ENCODE results near the gene UBXN10. TPM values are rescaled to one million over a fixed set of nuclear protein-coding genes. Genes with fewer than 3 reads are reported as not detected.

The UBXN10 gene
- total and polyA plus RNA-seq, 2 of the 8 experiments (the other 6 are each of a cell fraction or from before 2014, with no cell fraction given) = 0.43 to 0.68 TPM

DNA sequence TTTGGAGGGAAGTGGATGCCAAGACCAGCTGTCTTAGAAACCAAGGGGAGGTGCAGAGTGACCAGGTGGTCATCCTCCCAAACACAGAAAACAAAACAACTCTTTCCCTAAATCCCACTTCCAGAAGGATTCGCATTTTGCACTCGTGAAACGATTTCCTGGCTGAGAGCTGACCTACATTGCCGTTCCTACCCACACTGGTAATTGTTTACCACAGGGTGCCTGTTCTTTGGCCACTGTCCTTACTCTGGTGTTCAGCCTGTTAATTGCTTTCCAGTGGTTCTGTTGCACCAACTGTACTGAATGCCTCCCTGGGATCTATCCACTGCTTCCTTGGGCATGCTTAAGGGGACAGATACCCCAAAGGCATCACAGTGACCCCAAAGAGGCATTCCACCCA lies 23.6 kb downstream of the UBXN10 start:
- 98% methylated on average over 4 of the region's 4 CpGs; no CpG with 5 or more reads in 1 of the 2 experiments for WGBS, 2 experiments (ENCODE audit: extremely low coverage in 1 of 2, insufficient coverage in 1 of 2, insufficient read length in 1 of 2, insufficient replicate concordance in 2 of 2, low coverage in 1 of 2, low lambda C conversion rate in 2 of 2, missing lambda C conversion rate in 1 of 2)
- H3K18ac ChIP-seq (ENCODE audit: extremely low read depth, low read length) = no peak overlapping the region

More for the DNA sequence above, 23.6 kb downstream of the UBXN10 start:
- Histone ChIP-seq H4K8ac (ENCODE audit: extremely low read depth, insufficient read depth, low read length) (no peak overlapping the region), H4K91ac (replicated peaks; ENCODE audit: insufficient read length, low read length) (no peak overlapping the region), H3K4me2 (ENCODE audit: insufficient read depth in 1 of 2, low read depth in 2 of 2, low read length in 2 of 2) (no peak overlapping the region), H4K20me1 (replicated peaks in 1 of 2; ENCODE audit: control insufficient read depth in 1 of 2, insufficient read depth in 2 of 2, low read length in 2 of 2) (no peaks in the 10 kb centered on the region), H2AFZ (ENCODE audit: low read length) (no peak overlapping the region), H3K23ac (ENCODE audit: insufficient read length) (no peak overlapping the region), H3K14ac (ENCODE audit: insufficient read length) (no peak overlapping the region), H3K23me2 (ENCODE audit: low read depth, low read length) (no peaks in the 10 kb centered on the region), H3K56ac (replicated peaks; ENCODE audit: insufficient read length, low read depth, low read length) (no peak overlapping the region), H3K27me3 (replicated peaks in 1 of 4; ENCODE audit: control insufficient read depth in 3 of 4, extremely low read depth in 1 of 4, insufficient read depth in 3 of 4, low read length in 3 of 4) (no peaks in the 10 kb centered on the region), H3K27ac (ENCODE audit: low read depth, low read length) (no peak overlapping the region), H3K4me1 (replicated peaks in 1 of 4; ENCODE audit: control insufficient read depth in 3 of 4, insufficient read depth in 4 of 4, low read length in 3 of 4) (peaks cover 0 to 4% (median 2%) of the 10 kb centered on the region in 4 experiments; a peak in 3 of 7 replicates), H2BK20ac (ENCODE audit: low read length) (no peak overlapping the region), H3K9me3 (ENCODE audit: insufficient read depth in 2 of 2, low read depth in 1 of 2, low read length in 1 of 2) (no peaks in the 10 kb centered on the region), H2BK120ac (replicated peaks; ENCODE audit: low read depth, low read length) (no peak overlapping the region), H4K5ac (ENCODE audit: insufficient read length, low read depth, low read length) (no peak overlapping the region), H3K36me3 (ENCODE audit: control insufficient read depth in 2 of 4, insufficient read depth in 4 of 4, low read length in 3 of 4) (no peaks in the 10 kb centered on the region), H3K9ac (replicated peaks in 1 of 4; ENCODE audit: extremely low read depth in 1 of 4, low read depth in 3 of 4, low read length in 3 of 4) (no peak overlapping the region), H3K4me3 (ENCODE audit: extremely low read depth in 1 of 4, insufficient read depth in 2 of 4, low read depth in 3 of 4, low read length in 4 of 4) (no peak overlapping the region), H3K79me1 (ENCODE audit: low read depth, low read length) (no peaks in the 10 kb centered on the region), H2BK12ac (ENCODE audit: low read depth, low read length) (no peak overlapping the region), H3K79me2 (ENCODE audit: control insufficient read depth in 1 of 2, insufficient read depth in 2 of 2, low read length in 2 of 2) (no peaks in the 10 kb centered on the region), H2AK5ac (ENCODE audit: low read depth, low read length) (no peak overlapping the region), H2BK5ac (ENCODE audit: low read depth, low read length) (no peak overlapping the region), H2BK15ac (ENCODE audit: low read length) (0 out of 2 replicates have a peak overlapping the region, but pooled peaks have one; percentile 21), H3K4ac (replicated peaks; ENCODE audit: insufficient read length, low read depth, low read length) (no peak overlapping the region)
- CTCF ChIA-PET (ENCODE audit: partially characterized antibody) = interaction anchor here (0.6 to 1.7 kb wide), 7 partner anchors 8 to 925 kb away, joined by 3 to 5 read pairs (median 3); no protein-coding TSS in a partner anchor
- DNase-seq (ENCODE audit: low read depth in 1 of 2, low spot score in 2 of 2) (no peak), FAIRE-seq (no peak)
- no peak for TF ChIP-seq SP4 (IDR thresholded peaks at IDR 0.05; ENCODE audit: low read length)
- TF ChIP-seq HDAC2 (IDR thresholded peaks at IDR 0.05; ENCODE audit: borderline replicate concordance in 1 of 2, low read depth in 2 of 2, low read length in 2 of 2) = no peak
- no peak for TF ChIP-seq ZNF274 (IDR thresholded peaks at IDR 0.05; ENCODE audit: borderline replicate concordance, extremely low read depth, low read length)
- TF ChIP-seq, protein P1, sequence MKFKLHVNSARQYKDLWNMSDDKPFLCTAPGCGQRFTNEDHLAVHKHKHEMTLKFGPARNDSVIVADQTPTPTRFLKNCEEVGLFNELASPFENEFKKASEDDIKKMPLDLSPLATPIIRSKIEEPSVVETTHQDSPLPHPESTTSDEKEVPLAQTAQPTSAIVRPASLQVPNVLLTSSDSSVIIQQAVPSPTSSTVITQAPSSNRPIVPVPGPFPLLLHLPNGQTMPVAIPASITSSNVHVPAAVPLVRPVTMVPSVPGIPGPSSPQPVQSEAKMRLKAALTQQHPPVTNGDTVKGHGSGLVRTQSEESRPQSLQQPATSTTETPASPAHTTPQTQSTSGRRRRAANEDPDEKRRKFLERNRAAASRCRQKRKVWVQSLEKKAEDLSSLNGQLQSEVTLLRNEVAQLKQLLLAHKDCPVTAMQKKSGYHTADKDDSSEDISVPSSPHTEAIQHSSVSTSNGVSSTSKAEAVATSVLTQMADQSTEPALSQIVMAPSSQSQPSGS (IDR thresholded peaks at IDR 0.05; ENCODE audit: low read length) = no peak
- no peak for TF ChIP-seq RAD21 (IDR thresholded peaks at IDR 0.05 in 1 of 2, conservative IDR thresholded peaks at IDR 0.05 in 1 of 2; ENCODE audit: low read depth in 2 of 2, low read length in 2 of 2)
- TF ChIP-seq SIN3A (conservative IDR thresholded peaks at IDR 0.05 in 1 of 2, IDR thresholded peaks at IDR 0.05 in 1 of 2; ENCODE audit: low read depth in 1 of 2, low read length in 2 of 2) = no peak
- no peak for TF ChIP-seq GABPA (IDR thresholded peaks at IDR 0.05; ENCODE audit: borderline replicate concordance, insufficient read depth, low read length)
- TF ChIP-seq SIX5 (IDR thresholded peaks at IDR 0.05; ENCODE audit: low read depth, low read length) = no peak
- TF ChIP-seq CTBP2 (IDR thresholded peaks at IDR 0.05; ENCODE audit: borderline replicate concordance, insufficient read depth, insufficient read length, low read length) = no peak
- TF ChIP-seq TBP (IDR thresholded peaks at IDR 0.05; ENCODE audit: low read depth, low read length) = no peak
- TF ChIP-seq BCL11A (IDR thresholded peaks at IDR 0.05; ENCODE audit: low read depth in 2 of 2, low read length in 2 of 2) = no peak
- POLR2A ChIA-PET (ENCODE audit: partially characterized antibody) = no interaction called here
